Fibroblast of the aortic adventitia (primary cell): ENCODE measurements around the gene BAZ2B. TPM values are rescaled to one million over a fixed set of nuclear protein-coding genes. Genes with fewer than 3 reads are reported as not detected.
A peak's percentile ranks its signal among the peaks of the same experiment; 100 is the strongest.
"Not testable (repeated sequence)": the region's sequence is repeated elsewhere in the genome, so short reads cannot be mapped to it uniquely, and the experiment has no call there.

Source experiments
- DNase-seq: peaks from one replicate; pipeline ENCODE4 v3.0.0-alpha.2; 2010; ENCODE audit warnings: low read depth
- H3K4me3 ChIP-seq: 2 replicates; pipeline ENCODE4 v1.5.1; 2011; ENCODE audit warnings: low read depth, mild to moderate bottlenecking, control low read depth, low read length, moderate library complexity
- total RNA-seq: library from RNA; depleted of rRNA; stranded (reverse); fragments of >200 nt; gene quantifications from 2 replicates; pipeline ENCODE4 v1.2.3, GENCODE V29; 2012; ENCODE audit warnings: low replicate concordance
- TF ChIP-seq, protein P1 (sequence below): IDR thresholded peaks from 2 replicates; pipeline ENCODE4 v1.5.1; 2011; ENCODE audit warnings: mild to moderate bottlenecking, low read length, control low read depth, inconsistent platforms; ENCODE audit not compliant: insufficient read depth

Gene BAZ2B
- total RNA-seq, 1 donor, result 72.3 TPM

DNA sequence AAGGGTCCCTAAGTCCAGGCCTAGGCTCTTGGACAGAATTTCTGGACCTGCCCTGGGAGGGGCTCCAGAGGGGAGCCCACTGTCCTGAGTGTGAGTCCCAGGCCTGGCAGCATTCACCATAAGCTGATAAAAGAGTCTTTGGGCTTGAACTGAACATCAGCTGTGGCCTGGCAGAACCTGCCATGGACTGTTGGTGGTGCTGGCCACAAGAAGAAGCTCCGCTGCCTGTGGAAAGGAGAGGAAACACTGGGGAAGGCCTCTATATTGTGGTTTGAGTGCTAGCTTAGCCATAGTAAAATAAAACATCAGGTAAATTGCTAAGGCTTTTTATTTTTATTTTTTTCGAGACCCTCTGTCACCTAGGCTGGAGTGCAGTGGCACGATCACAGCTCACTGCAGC, 20.9 kb upstream of the BAZ2B start:
- TF ChIP-seq, protein P1, sequence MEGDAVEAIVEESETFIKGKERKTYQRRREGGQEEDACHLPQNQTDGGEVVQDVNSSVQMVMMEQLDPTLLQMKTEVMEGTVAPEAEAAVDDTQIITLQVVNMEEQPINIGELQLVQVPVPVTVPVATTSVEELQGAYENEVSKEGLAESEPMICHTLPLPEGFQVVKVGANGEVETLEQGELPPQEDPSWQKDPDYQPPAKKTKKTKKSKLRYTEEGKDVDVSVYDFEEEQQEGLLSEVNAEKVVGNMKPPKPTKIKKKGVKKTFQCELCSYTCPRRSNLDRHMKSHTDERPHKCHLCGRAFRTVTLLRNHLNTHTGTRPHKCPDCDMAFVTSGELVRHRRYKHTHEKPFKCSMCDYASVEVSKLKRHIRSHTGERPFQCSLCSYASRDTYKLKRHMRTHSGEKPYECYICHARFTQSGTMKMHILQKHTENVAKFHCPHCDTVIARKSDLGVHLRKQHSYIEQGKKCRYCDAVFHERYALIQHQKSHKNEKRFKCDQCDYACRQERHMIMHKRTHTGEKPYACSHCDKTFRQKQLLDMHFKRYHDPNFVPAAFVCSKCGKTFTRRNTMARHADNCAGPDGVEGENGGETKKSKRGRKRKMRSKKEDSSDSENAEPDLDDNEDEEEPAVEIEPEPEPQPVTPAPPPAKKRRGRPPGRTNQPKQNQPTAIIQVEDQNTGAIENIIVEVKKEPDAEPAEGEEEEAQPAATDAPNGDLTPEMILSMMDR, result no peak
- H3K4me3 ChIP-seq, result no peak overlapping the region
- DNase-seq, result no peak

DNA sequence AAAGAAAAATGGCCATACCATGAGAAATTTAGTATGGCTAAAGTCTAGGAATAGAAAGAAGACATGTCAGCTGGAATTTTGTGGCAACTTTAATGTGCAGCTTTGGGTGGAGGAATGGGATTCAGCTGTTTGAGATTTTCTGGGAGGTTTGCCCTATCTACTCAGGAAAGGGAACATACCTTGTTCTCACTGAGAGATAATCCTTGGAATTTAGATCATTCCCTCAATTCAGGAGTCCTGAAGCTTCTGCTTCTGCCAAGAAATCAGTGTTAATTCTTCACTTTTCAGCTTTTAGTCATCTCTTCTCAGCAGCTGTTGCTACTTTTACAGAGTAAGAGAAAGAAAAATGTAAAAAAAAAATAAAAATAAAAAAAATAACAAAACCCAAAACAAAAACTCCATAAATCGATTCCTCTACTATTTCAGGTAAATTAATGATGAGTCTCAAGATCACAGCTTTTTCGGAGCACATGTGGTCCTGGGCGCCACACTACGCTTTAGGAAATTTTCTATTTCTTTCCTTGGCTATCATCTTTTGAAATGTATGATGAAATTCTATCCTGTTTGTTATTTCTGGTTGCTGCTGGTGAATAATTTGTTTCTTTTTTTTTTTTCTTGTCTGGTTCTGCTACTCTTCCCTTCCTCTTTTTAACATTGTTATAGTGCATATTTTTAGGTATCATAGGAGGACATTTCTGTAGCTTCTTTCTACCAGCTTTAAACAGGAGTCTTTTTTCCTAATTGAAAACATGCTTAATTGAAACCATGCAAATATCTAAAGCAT, 18.9 kb upstream of the BAZ2B start:
- peak; percentile 80 for DNase-seq
- TF ChIP-seq, protein P1, result no peak
- no peak overlapping the region for H3K4me3 ChIP-seq

DNA sequence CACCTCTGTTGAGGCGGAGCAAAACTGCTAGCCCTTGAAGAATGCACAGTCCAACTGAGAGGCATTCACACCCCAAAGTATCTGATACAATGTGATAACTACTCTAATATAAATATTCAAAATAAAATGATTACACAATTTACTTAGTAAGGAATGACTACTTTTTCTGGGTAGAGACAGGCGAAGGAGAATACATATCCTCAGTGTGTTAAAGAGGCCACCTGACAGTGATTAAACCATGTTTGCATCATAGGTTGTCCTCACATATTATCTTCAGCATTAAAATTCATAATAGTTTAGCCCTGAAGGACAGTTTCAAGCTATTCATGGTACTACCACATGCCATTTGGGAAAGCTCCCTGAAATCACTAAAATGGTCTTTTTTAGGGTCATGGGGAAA, 16.9 kb upstream of the BAZ2B start:
- TF ChIP-seq, protein P1, result no peak
- no peak overlapping the region for H3K4me3 ChIP-seq
- DNase-seq, result no peak

DNA sequence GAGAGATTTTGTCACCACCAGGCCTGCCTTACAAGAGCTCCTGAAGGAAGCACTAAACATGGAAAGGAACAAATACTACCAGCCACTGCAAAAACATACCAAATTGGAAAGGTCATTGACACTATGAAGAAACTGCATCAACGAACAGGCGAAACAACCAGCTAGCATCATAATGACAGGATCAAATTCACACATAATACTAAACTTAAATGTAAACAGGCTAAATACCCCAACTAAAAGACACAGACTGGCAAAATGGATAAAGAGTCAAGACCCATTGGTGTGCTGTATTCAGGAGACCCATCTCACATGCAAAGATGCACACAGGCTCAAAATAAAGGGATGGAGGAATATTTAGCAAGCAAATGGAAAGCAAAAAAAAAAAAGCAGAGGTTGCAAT, 9.3 kb upstream of the BAZ2B start:
- H3K4me3 ChIP-seq, DNase-seq: not testable (repeated sequence)

DNA sequence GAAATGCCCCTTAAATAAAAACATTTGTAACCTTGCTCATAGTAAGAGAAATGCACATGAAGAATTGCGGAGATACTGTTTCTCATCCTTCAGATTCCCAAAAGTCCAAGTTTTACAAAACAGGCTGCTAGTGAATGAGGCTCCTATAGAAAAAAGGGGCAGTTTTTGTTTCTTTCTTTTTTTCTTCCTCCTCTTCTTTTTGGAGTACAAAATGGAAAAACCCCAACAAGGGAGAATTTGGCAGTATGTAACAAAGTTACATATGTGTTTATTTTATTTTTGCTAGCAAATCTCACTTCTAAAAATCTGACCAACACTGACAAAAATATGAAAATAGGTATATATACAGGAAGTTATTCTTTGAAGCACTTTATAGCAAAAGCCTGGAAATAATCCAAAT, 7.1 kb upstream of the BAZ2B start:
- no peak for DNase-seq
- TF ChIP-seq, protein P1, result no peak
- H3K4me3 ChIP-seq, result no peak overlapping the region

DNA sequence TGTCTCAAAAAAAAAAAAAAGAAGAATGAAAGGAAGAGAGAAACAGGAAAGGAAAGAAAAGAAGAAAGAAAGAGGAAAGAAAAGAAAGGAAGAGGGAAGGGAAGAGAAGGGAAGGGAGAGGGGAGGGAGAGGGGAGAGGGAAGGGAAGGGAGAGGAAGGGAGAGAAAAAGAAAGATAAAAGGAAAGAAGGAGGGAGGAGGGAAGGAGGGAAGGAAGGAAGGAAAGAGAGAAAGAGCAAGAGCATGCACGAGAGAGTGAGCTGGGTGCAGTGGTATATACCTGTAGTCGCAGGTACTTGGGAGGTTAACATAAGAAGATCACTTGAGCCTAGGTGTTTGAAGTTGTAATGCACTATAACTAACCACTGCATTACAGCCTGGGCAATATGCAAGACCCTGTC, 6.6 kb upstream of the BAZ2B start:
- no peak overlapping the region for H3K4me3 ChIP-seq
- TF ChIP-seq, protein P1, result no peak
- DNase-seq, result no peak

DNA sequence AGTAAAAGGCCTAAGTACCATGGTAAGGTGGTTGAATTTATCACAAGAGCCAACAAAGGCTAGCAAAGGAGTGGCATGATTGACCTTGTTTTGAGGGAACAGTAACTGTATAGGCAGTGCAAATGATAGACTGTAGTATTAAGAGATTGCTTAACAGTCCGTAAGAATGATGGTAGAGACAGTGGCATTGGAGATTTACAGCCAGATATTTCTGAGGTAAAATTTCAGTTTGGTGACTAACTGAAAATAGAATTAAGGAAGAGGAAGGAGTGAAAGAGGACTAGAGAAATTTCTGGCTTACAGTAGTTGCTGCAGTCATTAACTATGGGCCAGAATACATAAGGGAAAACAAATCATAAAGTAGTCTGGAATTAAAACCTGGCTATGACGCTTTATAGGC, 4.4 kb upstream of the BAZ2B start:
- DNase-seq, result no peak
- TF ChIP-seq, protein P1, result no peak
- no peak overlapping the region for H3K4me3 ChIP-seq
